Mucosa of descending colon (tissue), 3 donors: ENCODE data around the gene PEX10. TPM values are rescaled to one million over a fixed set of nuclear protein-coding genes. Genes with fewer than 3 reads are reported as not detected.

Source experiments
- ATAC-seq: fragments of 200-7000 bp; cut with Tn5 transposase; one replicate; pipeline ENCODE4 v1.9.1; 2020; ENCODE audit warnings: mild to moderate bottlenecking, moderate library complexity
- DNase-seq, 3 donors: peaks; one replicate each; pipeline ENCODE4 v3.0.0-alpha.2; 2020
- H3K36me3 ChIP-seq: fragments of 200-600 bp; one replicate; pipeline ENCODE4 v1.8.0; 2021; ENCODE audit warnings: low read depth, mild to moderate bottlenecking
- H3K4me1 ChIP-seq: fragments of 200-600 bp; one replicate; pipeline ENCODE4 v1.8.0; 2021; ENCODE audit warnings: low read depth, mild to moderate bottlenecking
- H3K4me3 ChIP-seq: fragments of 200-600 bp; one replicate; pipeline ENCODE4 v1.8.0; 2021; ENCODE audit warnings: mild to moderate bottlenecking
- H3K9me3 ChIP-seq: fragments of 200-600 bp; one replicate; pipeline ENCODE4 v1.8.0; 2021; ENCODE audit warnings: mild to moderate bottlenecking
- intact Hi-C, 2 donors: fragments of 100-400 bp; cut with DNase I in 1 of 2; cut with micrococcal nuclease in 1 of 2; formaldehyde crosslinking; loops; one replicate each; pipeline versions ENCODE4 v1.11.0 to v1.11.1; 2022; cut with DNase I, micrococcal nuclease
- total RNA-seq, 3 donors: library from RNA; stranded (reverse); fragmentation: NEBNext Ultra II Directional in 2 of 3; extraction: Animal tissue kit (Norgen Biotek cat#: 25700) in 2 of 3; gene quantifications; one replicate each; pipeline versions ENCODE4 v1.2.1 to v1.2.4, GENCODE V29; 2021 to 2023
- TF ChIP-seq, protein P1 (sequence below): fragments of 200-600 bp; IDR thresholded peaks from one replicate; pipeline ENCODE4 v1.8.0; 2022; ENCODE audit warnings: antibody characterized with exemption, mild to moderate bottlenecking
- donor health status: DM: no; HTN: no; CAD: no; lungs with moderate emphysema.
- donor health status: DM: no; HTN: no; CAD: no.
- donor health status: DM: no; HTN: yes; CAD: no.

The PEX10 gene
- total RNA-seq, 3 donors from 2014 or later, result 13.4 to 20.4 (median 18.4) TPM

- Histone ChIP-seq H3K9me3 (no peaks in the 10 kb centered on the region), H3K36me3 (peaks cover 3% of the 10 kb centered on the region), H3K4me3 (no peak overlapping the region), H3K4me1 (no peaks in the 10 kb centered on the region)
- intact Hi-C loops, result no loop called here
- TF ChIP-seq, protein P1, sequence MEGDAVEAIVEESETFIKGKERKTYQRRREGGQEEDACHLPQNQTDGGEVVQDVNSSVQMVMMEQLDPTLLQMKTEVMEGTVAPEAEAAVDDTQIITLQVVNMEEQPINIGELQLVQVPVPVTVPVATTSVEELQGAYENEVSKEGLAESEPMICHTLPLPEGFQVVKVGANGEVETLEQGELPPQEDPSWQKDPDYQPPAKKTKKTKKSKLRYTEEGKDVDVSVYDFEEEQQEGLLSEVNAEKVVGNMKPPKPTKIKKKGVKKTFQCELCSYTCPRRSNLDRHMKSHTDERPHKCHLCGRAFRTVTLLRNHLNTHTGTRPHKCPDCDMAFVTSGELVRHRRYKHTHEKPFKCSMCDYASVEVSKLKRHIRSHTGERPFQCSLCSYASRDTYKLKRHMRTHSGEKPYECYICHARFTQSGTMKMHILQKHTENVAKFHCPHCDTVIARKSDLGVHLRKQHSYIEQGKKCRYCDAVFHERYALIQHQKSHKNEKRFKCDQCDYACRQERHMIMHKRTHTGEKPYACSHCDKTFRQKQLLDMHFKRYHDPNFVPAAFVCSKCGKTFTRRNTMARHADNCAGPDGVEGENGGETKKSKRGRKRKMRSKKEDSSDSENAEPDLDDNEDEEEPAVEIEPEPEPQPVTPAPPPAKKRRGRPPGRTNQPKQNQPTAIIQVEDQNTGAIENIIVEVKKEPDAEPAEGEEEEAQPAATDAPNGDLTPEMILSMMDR, result no peak
- DNase-seq (no peak), ATAC-seq (no peak)
Observed at GRCh38 chr1:2399890-2400575, 12.3 kb downstream of the PEX10 start.

DNA sequence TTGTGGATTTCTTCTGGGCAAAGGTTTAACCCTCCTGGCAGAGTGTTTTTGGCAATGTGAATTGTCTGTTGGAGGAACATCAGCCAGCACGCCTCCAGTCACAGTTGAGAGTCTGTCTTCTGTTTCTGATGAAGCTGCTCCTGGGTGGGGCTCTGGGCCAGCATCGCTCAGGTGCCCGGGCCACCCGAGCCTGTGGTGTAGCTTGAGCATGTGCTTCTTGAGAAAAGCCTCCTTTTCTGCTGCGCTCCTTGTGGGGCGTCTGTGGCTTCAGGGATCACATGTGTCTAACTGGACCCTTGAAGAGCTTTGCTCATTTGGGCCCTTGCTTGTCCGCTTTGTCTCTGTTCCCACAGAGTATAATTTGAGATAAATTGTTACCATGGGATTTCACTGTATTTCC is 13.5 kb downstream of the PEX10 start:
- H3K36me3 ChIP-seq, result peaks cover 3% of the 10 kb centered on the region
- no peak for DNase-seq
- no peak for ATAC-seq

GRCh38 chr1:2397007-2397679 is 15.2 kb downstream of the PEX10 start:
- Histone ChIP-seq H3K9me3 (no peaks in the 10 kb centered on the region), H3K4me1 (peaks cover 18% of the 10 kb centered on the region), H3K4me3 (no peak overlapping the region), H3K36me3 (peaks cover under 1% of the 10 kb centered on the region)
- intact Hi-C loops, result no loop called here
- ATAC-seq (no peak), DNase-seq (no peak)
- TF ChIP-seq, protein P1, result no peak

More for the DNA sequence above, 13.5 kb downstream of the PEX10 start:
- TF ChIP-seq, protein P1, result no peak
- H3K4me3 ChIP-seq, result no peak overlapping the region
- H3K4me1 ChIP-seq, result peaks cover 2% of the 10 kb centered on the region
- H3K9me3 ChIP-seq, result no peaks in the 10 kb centered on the region
- intact Hi-C loops, result no loop called here

- DNase-seq (no peak), ATAC-seq (no peak)
- Histone ChIP-seq H3K4me1 (peaks cover 18% of the 10 kb centered on the region), H3K9me3 (no peaks in the 10 kb centered on the region), H3K4me3 (no peak overlapping the region), H3K36me3 (no peaks in the 10 kb centered on the region)
- intact Hi-C loops, result no loop called here
- TF ChIP-seq, protein P1, result no peak
Observed at GRCh38 chr1:2396476-2396875, 15.9 kb downstream of the PEX10 start.

DNA sequence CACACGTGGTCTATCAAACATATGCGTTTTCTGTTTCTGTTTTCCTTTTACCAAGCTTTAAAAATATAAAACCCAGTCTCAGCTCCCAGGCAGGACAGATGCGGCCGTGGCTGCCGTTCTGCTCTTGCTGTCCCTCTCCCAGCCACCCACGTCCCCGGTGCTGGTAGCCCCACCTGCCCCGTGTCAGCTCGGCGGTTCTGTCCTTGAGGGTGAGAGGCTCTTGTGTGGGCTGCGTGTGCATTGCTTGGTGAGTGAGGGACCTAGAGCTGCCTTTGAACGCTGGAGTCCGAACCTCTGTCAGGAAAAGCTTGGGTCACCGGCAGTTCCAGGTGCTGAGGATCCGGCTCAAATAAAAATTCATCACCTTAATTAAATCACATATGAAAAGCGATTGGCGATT is 16.3 kb downstream of the PEX10 start:
- TF ChIP-seq, protein P1, result no peak
- intact Hi-C loops, result no loop called here
- no peaks in the 10 kb centered on the region for H3K36me3 ChIP-seq
- ATAC-seq, result no peak
- H3K4me3 ChIP-seq, result no peak overlapping the region
- H3K9me3 ChIP-seq, result no peaks in the 10 kb centered on the region
- DNase-seq, result no peak
- peaks cover 18% of the 10 kb centered on the region for H3K4me1 ChIP-seq
